Peyer's patch (tissue), 4 donors: Measurements from ENCODE around the gene COL4A1. TPM values are rescaled to one million over a fixed set of nuclear protein-coding genes. Genes with fewer than 3 reads are reported as not detected.

ENCODE experiments used
- DNase-seq, 3 donors: peaks; one replicate each; pipeline ENCODE4 v3.0.0-alpha.2; 2017 to 2019
- H3K27ac ChIP-seq, 4 donors: fragments of 200-600 bp; sonication (generic); one replicate each; pipeline ENCODE4 v1.5.1; 2016 to 2019
- H3K27me3 ChIP-seq, 2 donors: fragments of 200-600 bp; sonication (generic); one replicate each; pipeline ENCODE4 v1.5.1; 2019
- H3K36me3 ChIP-seq, 3 donors: fragments of 200-600 bp; sonication (generic); one replicate each; pipeline ENCODE4 v1.5.1; 2016 to 2019
- H3K4me1 ChIP-seq, 4 donors: fragments of 200-600 bp; sonication (generic); one replicate each; pipeline ENCODE4 v1.5.1; 2016 to 2019
- H3K4me3 ChIP-seq, 4 donors: fragments of 200-600 bp; sonication (generic); 1 replicate in 3 of 4; 2 replicates in 1 of 4; pipeline ENCODE4 v1.5.1; 2016 to 2019; ENCODE audit warnings: mild to moderate bottlenecking in 1 of 4
- H3K9me3 ChIP-seq, 4 donors: fragments of 200-600 bp; sonication (generic); one replicate each; pipeline ENCODE4 v1.5.1; 2016 to 2019; ENCODE audit warnings: mild to moderate bottlenecking in 1 of 4
- CTCF ChIP-seq, 6 experiments: fragments of 450-650 bp in 4 of 6; fragments of 200-600 bp in 2 of 6; sonication (generic) in 1 of 6; IDR thresholded peaks; one replicate each; pipeline ENCODE4 v1.5.1; 2017 to 2019; ENCODE audit warnings: antibody characterized with exemption in 6 of 6, mild to moderate bottlenecking in 3 of 6, moderate library complexity in 1 of 6
- POLR2A ChIP-seq, 2 donors: fragments of 450-650 bp; IDR thresholded peaks; one replicate each; pipeline ENCODE4 v1.5.1; 2017; ENCODE audit warnings: antibody characterized with exemption in 2 of 2, mild to moderate bottlenecking in 2 of 2, moderate library complexity in 2 of 2
- total RNA-seq, 4 donors: library from RNA; depleted of rRNA; stranded (reverse); fragments of >200 nt; gene quantifications; one replicate each; pipeline ENCODE4 v1.1.0, GENCODE V29; 2016

The COL4A1 gene
- total RNA-seq, 4 donors from 2014 or later, result 28.0 to 69.3 (median 36.3) TPM

- H3K4me3 ChIP-seq, result no peak overlapping the region
- H3K36me3 ChIP-seq, result no peaks in the 10 kb centered on the region
- TF ChIP-seq POLR2A (IDR thresholded peaks at IDR 0.05) (no peak), CTCF (IDR thresholded peaks at IDR 0.05) (no peak)
- no peaks in the 10 kb centered on the region for H3K27me3 ChIP-seq
- H3K9me3 ChIP-seq, result no peaks in the 10 kb centered on the region
- peaks cover 0 to 9% (median 0%) of the 10 kb centered on the region in 4 donors for H3K4me1 ChIP-seq
- no peak for DNase-seq
- H3K27ac ChIP-seq, result no peak overlapping the region
Measured at GRCh38 chr13:110109910-110110309, 197.0 kb downstream of the COL4A1 start.

GRCh38 chr13:110109140-110109783 is 197.7 kb downstream of the COL4A1 start:
- TF ChIP-seq POLR2A (IDR thresholded peaks at IDR 0.05), result no peak
- no peak for TF ChIP-seq CTCF (IDR thresholded peaks at IDR 0.05)
- H3K27ac ChIP-seq, result no peak overlapping the region

GRCh38 chr13:110108348-110109139 is 198.4 kb downstream of the COL4A1 start:
- TF ChIP-seq POLR2A (IDR thresholded peaks at IDR 0.05) (no peak), CTCF (IDR thresholded peaks at IDR 0.05) (peak in 4 of 6 experiments; percentile 12 to 58 (median 47))
- Histone ChIP-seq H3K36me3 (no peaks in the 10 kb centered on the region), H3K9me3 (no peaks in the 10 kb centered on the region), H3K27ac (no peak overlapping the region), H3K4me3 (no peak overlapping the region), H3K27me3 (no peaks in the 10 kb centered on the region), H3K4me1 (peaks cover 0 to 9% (median 0%) of the 10 kb centered on the region in 4 donors)
- DNase-seq, result peak in 1 of 3 donors; percentile 56

More at GRCh38 chr13:110109140-110109783, 197.7 kb downstream of the COL4A1 start:
- no peak for DNase-seq
- Histone ChIP-seq H3K4me3 (no peak overlapping the region), H3K36me3 (no peaks in the 10 kb centered on the region), H3K27me3 (no peaks in the 10 kb centered on the region), H3K4me1 (peaks cover 0 to 9% (median 0%) of the 10 kb centered on the region in 4 donors), H3K9me3 (no peaks in the 10 kb centered on the region)

- H3K4me1 ChIP-seq, result peaks cover 0 to 9% (median 0%) of the 10 kb centered on the region in 4 donors
- H3K27ac ChIP-seq, result no peak overlapping the region
- no peak overlapping the region for H3K4me3 ChIP-seq
- H3K36me3 ChIP-seq, result no peaks in the 10 kb centered on the region
- no peak for DNase-seq
- H3K27me3 ChIP-seq, result no peaks in the 10 kb centered on the region
- TF ChIP-seq CTCF (IDR thresholded peaks at IDR 0.05) (no peak), POLR2A (IDR thresholded peaks at IDR 0.05) (no peak)
- H3K9me3 ChIP-seq, result no peaks in the 10 kb centered on the region
Measured at GRCh38 chr13:110107568-110108347, 199.2 kb downstream of the COL4A1 start.

- Histone ChIP-seq H3K4me1 (peaks cover 0 to 9% (median 0%) of the 10 kb centered on the region in 4 donors), H3K9me3 (peaks cover 0 to 3% (median 0%) of the 10 kb centered on the region in 4 donors), H3K36me3 (no peaks in the 10 kb centered on the region), H3K27ac (peak overlapping the region in 1 of 4 donors; percentile 12), H3K4me3 (no peak overlapping the region), H3K27me3 (no peaks in the 10 kb centered on the region)
- TF ChIP-seq POLR2A (IDR thresholded peaks at IDR 0.05), result no peak
- no peak for TF ChIP-seq CTCF (IDR thresholded peaks at IDR 0.05)
- DNase-seq, result no peak
Measured at GRCh38 chr13:110106726-110107125, 200.2 kb downstream of the COL4A1 start.
